Ascending aorta (tissue), 2 donors: ENCODE measurements around the gene ITGA4. TPM values are rescaled to one million over a fixed set of nuclear protein-coding genes. Genes with fewer than 3 reads are reported as not detected.
"Not testable (repeated sequence)": the region's sequence is repeated elsewhere in the genome, so short reads cannot be mapped to it uniquely, and the experiment has no call there.

Experiments used
- DNase-seq, 2 donors: peaks; one replicate each; pipeline ENCODE4 v3.0.0-alpha.2; 2019; ENCODE audit warnings: low spot score in 2 of 2
- H3K27ac ChIP-seq, 2 donors: fragments of 200-600 bp; sonication (generic); one replicate each; pipeline ENCODE4 v1.5.1; 2016 to 2017; ENCODE audit warnings: mild to moderate bottlenecking in 1 of 2
- H3K27me3 ChIP-seq: fragments of 200-600 bp; sonication (generic); one replicate; pipeline ENCODE4 v1.5.1; 2017
- H3K36me3 ChIP-seq, 2 donors: fragments of 200-600 bp; sonication (generic); one replicate each; pipeline ENCODE4 v1.5.1; 2016
- H3K4me1 ChIP-seq, 2 donors: fragments of 200-600 bp; sonication (generic); one replicate each; pipeline ENCODE4 v1.5.1; 2016 to 2017; ENCODE audit warnings: mild to moderate bottlenecking in 1 of 2
- H3K4me3 ChIP-seq, 2 donors: fragments of 200-600 bp; sonication (generic); one replicate each; pipeline ENCODE4 v1.5.1; 2016 to 2017; ENCODE audit warnings: mild to moderate bottlenecking in 1 of 2
- H3K9me3 ChIP-seq, 2 donors: fragments of 200-600 bp; sonication (generic); one replicate each; pipeline ENCODE4 v1.5.1; 2016
- CTCF ChIP-seq, 3 experiments: fragments of 200-600 bp in 2 of 3; fragments of 450-650 bp in 1 of 3; sonication (generic) in 2 of 3; IDR thresholded peaks; one replicate each; pipeline ENCODE4 v1.5.1; 2016 to 2019; ENCODE audit warnings: antibody characterized with exemption in 3 of 3, mild to moderate bottlenecking in 1 of 3, moderate library complexity in 1 of 3
- intact Hi-C: fragments of 100-400 bp; cut with DNase I; formaldehyde crosslinking; loops from one replicate; pipeline ENCODE4 v1.15.1; 2023
- total RNA-seq: library from RNA; depleted of rRNA; stranded (reverse); fragments of >200 nt; gene quantifications from one replicate; pipeline ENCODE4 v1.1.0, GENCODE V29; 2016

ITGA4 gene
- total RNA-seq, 1 donor from 2014 or later = 6.6 TPM

GRCh38 chr2:181440344-181440743 is 16.8 kb upstream of the ITGA4 start:
- no peak overlapping the region for H3K27ac ChIP-seq
- no peak overlapping the region for H3K4me3 ChIP-seq
- intact Hi-C loops = no loop called here
- H3K36me3 ChIP-seq = no peaks in the 10 kb centered on the region
- no peak for DNase-seq
- no peaks in the 10 kb centered on the region for H3K27me3 ChIP-seq
- no peak for TF ChIP-seq CTCF (IDR thresholded peaks at IDR 0.05)
- H3K4me1 ChIP-seq = no peaks in the 10 kb centered on the region
- H3K9me3 ChIP-seq = no peaks in the 10 kb centered on the region

- Histone ChIP-seq H3K4me1 (no peaks in the 10 kb centered on the region), H3K27ac (no peak overlapping the region), H3K4me3 (no peak overlapping the region), H3K36me3 (no peaks in the 10 kb centered on the region), H3K9me3 (no peaks in the 10 kb centered on the region), H3K27me3 (no peaks in the 10 kb centered on the region)
- no peak for TF ChIP-seq CTCF (IDR thresholded peaks at IDR 0.05)
- intact Hi-C loops = no loop called here
- no peak for DNase-seq
Measured at GRCh38 chr2:181440919-181441318, 16.3 kb upstream of the ITGA4 start.

- Histone ChIP-seq H3K4me3 (no peak overlapping the region), H3K4me1 (no peaks in the 10 kb centered on the region), H3K9me3 (no peaks in the 10 kb centered on the region), H3K36me3 (no peaks in the 10 kb centered on the region), H3K27me3 (no peaks in the 10 kb centered on the region), H3K27ac (no peak overlapping the region)
- intact Hi-C loops = no loop called here
- DNase-seq = no peak
- no peak for TF ChIP-seq CTCF (IDR thresholded peaks at IDR 0.05)
Measured at GRCh38 chr2:181441670-181442069, 15.5 kb upstream of the ITGA4 start.

GRCh38 chr2:181444654-181445053 is 12.5 kb upstream of the ITGA4 start:
- Histone ChIP-seq H3K27me3 (no peaks in the 10 kb centered on the region), H3K27ac (no peak overlapping the region)
- intact Hi-C loops = no loop called here

GRCh38 chr2:181446985-181447384 is 10.2 kb upstream of the ITGA4 start:
- no peaks in the 10 kb centered on the region for H3K27me3 ChIP-seq
- H3K27ac ChIP-seq = no peak overlapping the region
- H3K4me1 ChIP-seq = no peaks in the 10 kb centered on the region
- DNase-seq = no peak
- no peak overlapping the region for H3K4me3 ChIP-seq
- no peaks in the 10 kb centered on the region for H3K9me3 ChIP-seq
- no peak for TF ChIP-seq CTCF (IDR thresholded peaks at IDR 0.05)
- no peaks in the 10 kb centered on the region for H3K36me3 ChIP-seq
- intact Hi-C loops = no loop called here

More at GRCh38 chr2:181444654-181445053, 12.5 kb upstream of the ITGA4 start:
- Histone ChIP-seq H3K4me1 (no peaks in the 10 kb centered on the region), H3K4me3 (no peak overlapping the region), H3K9me3 (no peaks in the 10 kb centered on the region), H3K36me3 (no peaks in the 10 kb centered on the region)
- no peak for DNase-seq
- no peak for TF ChIP-seq CTCF (IDR thresholded peaks at IDR 0.05)

GRCh38 chr2:181449278-181449677 is 7.9 kb upstream of the ITGA4 start:
- H3K9me3 ChIP-seq, H3K4me1 ChIP-seq, intact Hi-C loops, H3K27me3 ChIP-seq, H3K36me3 ChIP-seq, H3K4me3 ChIP-seq, H3K27ac ChIP-seq, DNase-seq: not testable (repeated sequence)
